Spleen (tissue), 11 donors: Measurements from ENCODE around the gene MAPT. TPM values are rescaled to one million over a fixed set of nuclear protein-coding genes. Genes with fewer than 3 reads are reported as not detected.

ENCODE experiments used
- DNase-seq: peaks from one replicate; pipeline ENCODE4 v3.0.0-alpha.2; 2020
- H3K27ac ChIP-seq, 8 donors: fragments of 200-600 bp; sonication (generic) in 7 of 8; 1 replicate in 4 of 8; 2 replicates in 4 of 8; pipeline versions ENCODE4 v1.5.0 to v1.8.0; 2016 to 2021; ENCODE audit warnings: inconsistent platforms in 4 of 8, mild to moderate bottlenecking in 4 of 8, moderate library complexity in 1 of 8
- H3K27me3 ChIP-seq, 7 donors: fragments of 200-600 bp; sonication (generic) in 6 of 7; replicated peaks in 1 of 7; 1 replicate in 4 of 7; 2 replicates in 3 of 7; pipeline versions ENCODE4 v1.5.0 to v1.8.0; 2016 to 2021; ENCODE audit warnings: inconsistent platforms in 3 of 7, mild to moderate bottlenecking in 1 of 7
- H3K36me3 ChIP-seq, 6 donors: fragments of 200-600 bp; sonication (generic) in 5 of 6; 1 replicate in 4 of 6; 2 replicates in 2 of 6; pipeline versions ENCODE4 v1.5.0 to v1.8.0; 2016 to 2021; ENCODE audit warnings: inconsistent platforms in 2 of 6
- H3K4me1 ChIP-seq, 6 donors: fragments of 200-600 bp; sonication (generic) in 5 of 6; 1 replicate in 3 of 6; 2 replicates in 3 of 6; pipeline versions ENCODE4 v1.5.0 to v1.8.0; 2016 to 2021; ENCODE audit warnings: inconsistent platforms in 3 of 6
- H3K4me3 ChIP-seq, 8 donors: fragments of 200-600 bp; sonication (generic) in 7 of 8; 1 replicate in 4 of 8; 2 replicates in 4 of 8; pipeline versions ENCODE4 v1.5.0 to v1.8.0; 2016 to 2021; ENCODE audit warnings: inconsistent platforms in 4 of 8, mild to moderate bottlenecking in 4 of 8, moderate library complexity in 2 of 8
- H3K9me3 ChIP-seq, 8 donors: fragments of 200-600 bp; sonication (generic) in 7 of 8; 1 replicate in 4 of 8; 2 replicates in 4 of 8; pipeline versions ENCODE4 v1.5.0 to v1.8.0; 2016 to 2021; ENCODE audit warnings: inconsistent platforms in 4 of 8
- CTCF ChIP-seq, 11 experiments: fragments of 200-600 bp in 7 of 11; fragments of 450-650 bp in 4 of 11; sonication (generic) in 4 of 11; IDR thresholded peaks in 8 of 11; conservative IDR thresholded peaks in 3 of 11; 1 replicate in 7 of 11; 2 replicates in 4 of 11; pipeline versions ENCODE4 v1.4.0 to v1.8.0; 2016 to 2021; ENCODE audit warnings: antibody characterized with exemption in 11 of 11, inconsistent platforms in 4 of 11, mild to moderate bottlenecking in 1 of 11
- POLR2A ChIP-seq, 3 donors: fragments of 450-650 bp; IDR thresholded peaks; one replicate each; pipeline ENCODE4 v1.5.1; 2017; ENCODE audit warnings: antibody characterized with exemption in 3 of 3, mild to moderate bottlenecking in 1 of 3
- POLR2AphosphoS5 ChIP-seq, 3 donors: sonication (generic); formaldehyde crosslinking; IDR thresholded peaks; one replicate each; pipeline ENCODE4 v1.5.1; 2017; ENCODE audit warnings: antibody characterized with exemption in 3 of 3
- WGBS, 5 donors: extraction: QIAGEN DNeasy Blood & Tissue Kit in 3 of 5; methylation state at CpG; one replicate each; pipeline versions ENCODE4 v1.1.5 to v1.1.7; 2013 to 2018; 5-methylcytosine and 5-hydroxymethylcytosine counted together
- intact Hi-C: fragments of 100-400 bp; cut with DNase I; formaldehyde crosslinking; loops from one replicate; pipeline ENCODE4 v1.15.0; 2023; ENCODE audit warnings: low total_unique reads
- polyA plus RNA-seq, 3 donors: library from polyadenylated mRNA; stranded (reverse); fragments of 200-250 nt; gene quantifications; one replicate each; pipeline ENCODE4 v1.2.1, GENCODE V29; 2013
- total RNA-seq, 7 donors: library from RNA; depleted of rRNA in 3 of 7; stranded (reverse); fragments of >200 nt in 3 of 7; fragmentation: NEBNext Ultra II Directional in 4 of 7; extraction: Animal tissue kit (Norgen Biotek cat#: 25700) in 4 of 7; gene quantifications; one replicate each; pipeline versions ENCODE4 v1.1.0 to v1.2.1, GENCODE V29; 2016 to 2021
- donor health status: healthy with polysubstance abuse.
- donor health status: DM: no; HTN: no; CAD: no; lungs with moderate emphysema.
- donor health status: DM: no; HTN: no; CAD: no.
- donor health status: Bipolar disorder and iron deficiency.
- donor health status: healthy.
- donor health status: DM: no; HTN: no; CAD: no.
- donor health status: DM: yes; HTN: yes; CAD: no.

MAPT gene
- total and polyA plus RNA-seq, 10 donors, result 0.15 to 1.6 (median 0.66) TPM

- Histone ChIP-seq H3K9me3 (no peaks in the 10 kb centered on the region), H3K4me1 (peaks cover 0 to 8% (median 2%) of the 10 kb centered on the region in 6 donors), H3K4me3 (no peak overlapping the region), H3K27ac (no peak overlapping the region), H3K27me3 (peaks cover 0 to 38% (median 0%) of the 10 kb centered on the region in 7 donors), H3K36me3 (no peaks in the 10 kb centered on the region)
- DNase-seq, result no peak
- intact Hi-C loops, result no loop called here
- TF ChIP-seq POLR2AphosphoS5 (IDR thresholded peaks at IDR 0.05) (no peak), POLR2A (IDR thresholded peaks at IDR 0.05) (no peak), CTCF (IDR thresholded peaks at IDR 0.05 in 8 of 11, conservative IDR thresholded peaks at IDR 0.05 in 3 of 11) (no peak)
- 81 to 92% (median 87%) methylated on average over 9 of the region's 9 CpGs for WGBS, 5 donors
Observed at GRCh38 chr17:45848405-45848804, 45.9 kb upstream of the MAPT start.

GRCh38 chr17:45848868-45849535, 45.4 kb upstream of the MAPT start:
- peak; percentile 50 for DNase-seq
- WGBS, 5 donors, result 71 to 83% (median 76%) methylated on average over 4 to 15 of the region's 15 CpGs
- H3K27me3 ChIP-seq, result peaks cover 0 to 44% (median 0%) of the 10 kb centered on the region in 7 donors
- no peak overlapping the region for H3K4me3 ChIP-seq
- no peak overlapping the region for H3K27ac ChIP-seq
- intact Hi-C loops, result no loop called here
- H3K4me1 ChIP-seq, result peaks cover 0 to 8% (median 2%) of the 10 kb centered on the region in 6 donors
- TF ChIP-seq POLR2A (IDR thresholded peaks at IDR 0.05), result no peak
- no peak for TF ChIP-seq CTCF (IDR thresholded peaks at IDR 0.05 in 8 of 11, conservative IDR thresholded peaks at IDR 0.05 in 3 of 11)
- no peak for TF ChIP-seq POLR2AphosphoS5 (IDR thresholded peaks at IDR 0.05)
- H3K9me3 ChIP-seq, result no peaks in the 10 kb centered on the region
- no peaks in the 10 kb centered on the region for H3K36me3 ChIP-seq

GRCh38 chr17:45849536-45849990, 44.8 kb upstream of the MAPT start:
- peaks cover 0 to 49% (median 0%) of the 10 kb centered on the region in 7 donors for H3K27me3 ChIP-seq
- intact Hi-C loops, result no loop called here
- WGBS, 5 donors, result 72 to 81% (median 79%) methylated on average over 2 to 7 of the region's 7 CpGs
- H3K4me1 ChIP-seq, result peaks cover 0 to 8% (median 2%) of the 10 kb centered on the region in 6 donors
- no peak overlapping the region for H3K4me3 ChIP-seq
- TF ChIP-seq CTCF (IDR thresholded peaks at IDR 0.05 in 8 of 11, conservative IDR thresholded peaks at IDR 0.05 in 3 of 11) (no peak), POLR2AphosphoS5 (IDR thresholded peaks at IDR 0.05) (no peak), POLR2A (IDR thresholded peaks at IDR 0.05) (no peak)
- no peaks in the 10 kb centered on the region for H3K9me3 ChIP-seq
- no peak overlapping the region for H3K27ac ChIP-seq
- no peaks in the 10 kb centered on the region for H3K36me3 ChIP-seq
- peak; percentile 67 for DNase-seq

GRCh38 chr17:45850011-45850410, 44.3 kb upstream of the MAPT start:
- Histone ChIP-seq H3K27me3 (peaks cover 0 to 54% (median 0%) of the 10 kb centered on the region in 7 donors), H3K36me3 (no peaks in the 10 kb centered on the region), H3K9me3 (no peaks in the 10 kb centered on the region), H3K4me3 (no peak overlapping the region), H3K4me1 (peaks cover 0 to 8% (median 2%) of the 10 kb centered on the region in 6 donors), H3K27ac (no peak overlapping the region)
- whole genome bisulfite sequencing, 5 donors, result 69 to 93% (median 86%) methylated on average over 3 to 4 of the region's 4 CpGs
- intact Hi-C loops, result no loop called here
- DNase-seq, result peak; percentile 25
- TF ChIP-seq CTCF (IDR thresholded peaks at IDR 0.05 in 8 of 11, conservative IDR thresholded peaks at IDR 0.05 in 3 of 11), result no peak
